ENCODE measurements around the gene TACO1.

The TACO1 gene

GRCh38 chr17:63645775-63646487, 45.2 kb downstream of the TACO1 start:
- peaks cover 9% of the 10 kb centered on the region for H3K36me3 ChIP-seq (replicated peaks; ENCODE audit: low read depth, low read length)

GRCh38 chr17:63646488-63646806, 45.8 kb downstream of the TACO1 start:
- no peak overlapping the region for H3K9ac ChIP-seq (ENCODE audit: low read length)
- no peak overlapping the region for H3K4me3 ChIP-seq (ENCODE audit: low read length)
- TF ChIP-seq CTCF (IDR thresholded peaks at IDR 0.05; ENCODE audit: low read depth, low read length), result no peak
- no peak for TF ChIP-seq EZH2phosphoT487 (IDR thresholded peaks at IDR 0.05; ENCODE audit: low read depth)
- peaks cover 9% of the 10 kb centered on the region for H3K36me3 ChIP-seq (replicated peaks; ENCODE audit: low read depth, low read length)
- H3K79me2 ChIP-seq (ENCODE audit: low read length), result no peaks in the 10 kb centered on the region
- peak overlapping the region; percentile 6; the same call in 1 of the 2 replicates for H3K27ac ChIP-seq (ENCODE audit: low read length)
- no peaks in the 10 kb centered on the region for H3K27me3 ChIP-seq (ENCODE audit: low read depth, low read length)
- peak overlapping the region; percentile 34 for H3K4me2 ChIP-seq (ENCODE audit: low read length)
- no peaks in the 10 kb centered on the region for H3K9me3 ChIP-seq (ENCODE audit: insufficient read depth, low read length)
- H4K20me1 ChIP-seq (ENCODE audit: insufficient read depth, low read length), result no peaks in the 10 kb centered on the region
- H2AFZ ChIP-seq (ENCODE audit: low read depth, low read length), result no peak overlapping the region
- peaks cover 30% of the 10 kb centered on the region for H3K4me1 ChIP-seq (ENCODE audit: low read length)

More at GRCh38 chr17:63645775-63646487, 45.2 kb downstream of the TACO1 start:
- TF ChIP-seq EZH2phosphoT487 (IDR thresholded peaks at IDR 0.05; ENCODE audit: low read depth) (no peak), CTCF (IDR thresholded peaks at IDR 0.05; ENCODE audit: low read depth, low read length) (no peak)
- H3K9ac ChIP-seq (ENCODE audit: low read length), result no peak overlapping the region
- no peaks in the 10 kb centered on the region for H3K9me3 ChIP-seq (ENCODE audit: insufficient read depth, low read length)
- no peak overlapping the region for H2AFZ ChIP-seq (ENCODE audit: low read depth, low read length)
- no peak overlapping the region for H3K4me3 ChIP-seq (ENCODE audit: low read length)
- peaks cover 28% of the 10 kb centered on the region for H3K4me1 ChIP-seq (ENCODE audit: low read length)
- H3K4me2 ChIP-seq (ENCODE audit: low read length), result peak overlapping the region; percentile 34
- no peaks in the 10 kb centered on the region for H4K20me1 ChIP-seq (ENCODE audit: insufficient read depth, low read length)
- H3K79me2 ChIP-seq (ENCODE audit: low read length), result no peaks in the 10 kb centered on the region
- H3K27me3 ChIP-seq (ENCODE audit: low read depth, low read length), result no peaks in the 10 kb centered on the region
- peak overlapping the region; percentile 6; the same call in 1 of the 2 replicates for H3K27ac ChIP-seq (ENCODE audit: low read length)

- TF ChIP-seq EZH2phosphoT487 (IDR thresholded peaks at IDR 0.05; ENCODE audit: low read depth), result no peak
- no peak for TF ChIP-seq CTCF (IDR thresholded peaks at IDR 0.05; ENCODE audit: low read depth, low read length)
- Histone ChIP-seq H4K20me1 (ENCODE audit: insufficient read depth, low read length) (no peaks in the 10 kb centered on the region), H3K9ac (ENCODE audit: low read length) (no peak overlapping the region), H3K4me2 (ENCODE audit: low read length) (no peak overlapping the region), H3K4me3 (ENCODE audit: low read length) (no peak overlapping the region), H3K4me1 (ENCODE audit: low read length) (peaks cover 34% of the 10 kb centered on the region), H2AFZ (ENCODE audit: low read depth, low read length) (no peak overlapping the region), H3K27me3 (ENCODE audit: low read depth, low read length) (no peaks in the 10 kb centered on the region), H3K27ac (ENCODE audit: low read length) (no peak overlapping the region), H3K36me3 (replicated peaks; ENCODE audit: low read depth, low read length) (peaks cover 9% of the 10 kb centered on the region), H3K79me2 (ENCODE audit: low read length) (no peaks in the 10 kb centered on the region), H3K9me3 (ENCODE audit: insufficient read depth, low read length) (no peaks in the 10 kb centered on the region)
Measured at GRCh38 chr17:63647065-63647725, 46.5 kb downstream of the TACO1 start.

GRCh38 chr17:63647936-63648335, 47.2 kb downstream of the TACO1 start:
- Histone ChIP-seq H3K9ac (ENCODE audit: low read length) (no peak overlapping the region), H3K9me3 (ENCODE audit: insufficient read depth, low read length) (no peaks in the 10 kb centered on the region), H3K27me3 (ENCODE audit: low read depth, low read length) (no peaks in the 10 kb centered on the region), H3K4me2 (ENCODE audit: low read length) (no peak overlapping the region), H3K4me1 (ENCODE audit: low read length) (peaks cover 34% of the 10 kb centered on the region), H3K36me3 (replicated peaks; ENCODE audit: low read depth, low read length) (peaks cover 11% of the 10 kb centered on the region), H3K4me3 (ENCODE audit: low read length) (no peak overlapping the region), H3K79me2 (ENCODE audit: low read length) (no peaks in the 10 kb centered on the region), H4K20me1 (ENCODE audit: insufficient read depth, low read length) (no peaks in the 10 kb centered on the region), H3K27ac (ENCODE audit: low read length) (no peak overlapping the region), H2AFZ (ENCODE audit: low read depth, low read length) (no peak overlapping the region)
- TF ChIP-seq EZH2phosphoT487 (IDR thresholded peaks at IDR 0.05; ENCODE audit: low read depth) (no peak), CTCF (IDR thresholded peaks at IDR 0.05; ENCODE audit: low read depth, low read length) (no peak)
